ENCODE results near the gene PJA2.

GRCh38 chr5:109439590-109439989 lies 29.8 kb upstream of the PJA2 start:
- TF ChIP-seq PRDM15 (CRISPR knock-in tag; IDR thresholded peaks at IDR 0.05) (no peak), CTCF (IDR thresholded peaks at IDR 0.05) (no peak), GABPB1 (CRISPR knock-in tag; IDR thresholded peaks at IDR 0.05) (no peak), ZBTB43 (CRISPR knock-in tag; IDR thresholded peaks at IDR 0.05) (no peak), ATF6 (CRISPR knock-in tag; IDR thresholded peaks at IDR 0.05) (no peak), RELA (CRISPR knock-in tag; IDR thresholded peaks at IDR 0.05; ENCODE audit: borderline replicate concordance) (no peak), ZNF232 (CRISPR knock-in tag; IDR thresholded peaks at IDR 0.05) (no peak)
